K562 (cell line): ENCODE results near the gene TMEM209. TPM values are rescaled to one million over a fixed set of nuclear protein-coding genes. Genes with fewer than 3 reads are reported as not detected.

Experiments
- CTBP1 ChIP-seq: fragments of 450-650 bp; IDR thresholded peaks from 2 replicates; pipeline ENCODE4 v1.6.1; 2016; ENCODE audit warnings: borderline replicate concordance
- ELF1 ChIP-seq: fragments of 200-800 bp; sonication (Bioruptor generic); IDR thresholded peaks from 2 replicates; pipeline ENCODE4 v1.6.1; 2016; ENCODE audit warnings: missing genetic modification characterization, missing compliant biosample characterization
- ELF4 ChIP-seq: fragments of 450-650 bp; formaldehyde crosslinking; IDR thresholded peaks from 2 replicates; pipeline ENCODE4 v1.4.0; 2022; ENCODE audit warnings: missing genetic modification characterization
- FOS ChIP-seq: IDR thresholded peaks from 3 replicates; pipeline ENCODE4 v1.6.1; 2011; ENCODE audit not compliant: insufficient read length; ENCODE audit errors: extremely low read depth
- JUN ChIP-seq, 2 experiments: sonication (generic) in 1 of 2; formaldehyde crosslinking in 1 of 2; IDR thresholded peaks; 2 replicates each; pipeline versions ENCODE4 v1.6.1 to v1.8.0; 2012 to 2022; ENCODE audit warnings: borderline replicate concordance in 2 of 2, mild to moderate bottlenecking in 2 of 2, improper control_type of control experiment in 1 of 2, low read depth in 1 of 2, low read length in 1 of 2, missing genetic modification reagents in 1 of 2
- MECOM ChIP-seq: fragments of 250-450 bp; sonication (Bioruptor Pico); IDR thresholded peaks from 2 replicates; pipeline ENCODE4 v1.8.0; 2022; ENCODE audit warnings: inconsistent platforms
- MYC ChIP-seq, 2 experiments: fragments of 250-450 bp in 1 of 2; sonication (Bioruptor Pico) in 1 of 2; IDR thresholded peaks; 2 replicates each; pipeline versions ENCODE4 v1.5.1 to v1.6.1; 2012 to 2021; ENCODE audit warnings: low read depth in 2 of 2, borderline replicate concordance in 1 of 2, improper control_type of control experiment in 1 of 2, low read length in 1 of 2, mild to moderate bottlenecking in 1 of 2, moderate library complexity in 1 of 2
- MYNN ChIP-seq, 2 experiments: sonication (generic); formaldehyde crosslinking in 1 of 2; IDR thresholded peaks; 2 replicates each; pipeline versions ENCODE4 v1.5.0 to v1.6.1; 2016 to 2020; ENCODE audit warnings: antibody characterized with exemption in 1 of 2, missing genetic modification reagents in 1 of 2
- NCOA1 ChIP-seq: fragments of 450-650 bp; IDR thresholded peaks from 2 replicates; pipeline ENCODE4 v1.6.1; 2016; ENCODE audit warnings: low read depth
- NFATC3 ChIP-seq: fragments of 450-650 bp; IDR thresholded peaks from 2 replicates; pipeline ENCODE4 v1.6.1; 2017; ENCODE audit warnings: mild to moderate bottlenecking
- POLR2A ChIP-seq: fragments of 450-650 bp; conservative IDR thresholded peaks from 2 replicates; pipeline ENCODE4 v1.6.1; 2016
- RBBP5 ChIP-seq: fragments of 200-600 bp; sonication (generic); IDR thresholded peaks from 2 replicates; pipeline ENCODE4 v1.6.1; 2012; ENCODE audit warnings: borderline replicate concordance, mild to moderate bottlenecking, low read length, control low read depth, inconsistent platforms; ENCODE audit not compliant: insufficient read depth, poor library complexity, severe bottlenecking
- SRSF7 ChIP-seq: fragments of 200-400 bp; formaldehyde crosslinking; optimal IDR thresholded peaks from 2 replicates; pipeline ENCODE3; 2017; ENCODE audit warnings: mild to moderate bottlenecking, low read depth, low read length
- polyA plus RNA-seq, 8 experiments: library from polyadenylated mRNA; depleted of rRNA in 4 of 8; stranded (reverse) in 5 of 8; unstranded in 3 of 8; fragments of >200 nt; fragmentation: Nextera tagmentation in 2 of 8; fragmentation: Illumina TruSeq in 1 of 8; extraction: Ambion mirVana in 2 of 8; extraction: Trizol in 1 of 8; gene quantifications; 2 replicates each; pipeline versions ENCODE4 v1.2.1 to v1.2.3, GENCODE V29; 2011 to 2014; ENCODE audit warnings: inconsistent platforms in 1 of 8, missing spikeins in 1 of 8
- total RNA-seq, 7 experiments: library from RNA; depleted of rRNA in 6 of 7; stranded (reverse); fragments of >200 nt in 6 of 7; fragmentation: Illumina TruSeq in 2 of 7; extraction: Trizol in 2 of 7; gene quantifications; 2 replicates each; pipeline versions ENCODE4 v1.2.1 to v1.2.3, GENCODE V29; 2011 to 2021; ENCODE audit warnings: low replicate concordance in 1 of 7
- TF ChIP-seq, protein P1 (sequence below): sonication (generic); formaldehyde crosslinking; IDR thresholded peaks from 2 replicates; pipeline ENCODE4 v1.8.1; 2022; ENCODE audit warnings: missing genetic modification reagents
- TF ChIP-seq, protein P2 (sequence below): sonication (generic); formaldehyde crosslinking; IDR thresholded peaks from 2 replicates; pipeline ENCODE4 v1.8.0; 2022; ENCODE audit warnings: mild to moderate bottlenecking, missing genetic modification reagents
- TF ChIP-seq, protein P3 (sequence below): sonication (generic); formaldehyde crosslinking; IDR thresholded peaks from 2 replicates; pipeline ENCODE4 v1.8.0; 2022; ENCODE audit warnings: mild to moderate bottlenecking, missing genetic modification reagents
- TF ChIP-seq, protein P4 (sequence below): sonication (generic); formaldehyde crosslinking; IDR thresholded peaks from 2 replicates; pipeline ENCODE4 v1.8.1; 2023; ENCODE audit warnings: mild to moderate bottlenecking, missing genetic modification reagents
- TF ChIP-seq, protein P5 (sequence below): fragments of 250-450 bp; sonication (Bioruptor Pico); IDR thresholded peaks from 2 replicates; pipeline ENCODE4 v1.4.0; 2020; ENCODE audit warnings: mild to moderate bottlenecking

Gene TMEM209
- total and polyA plus RNA-seq, 9 of the 15 experiments (the other 6 are each of a cell fraction or from before 2014, with no cell fraction given) = 36.8 to 116 (median 76.6) TPM

DNA sequence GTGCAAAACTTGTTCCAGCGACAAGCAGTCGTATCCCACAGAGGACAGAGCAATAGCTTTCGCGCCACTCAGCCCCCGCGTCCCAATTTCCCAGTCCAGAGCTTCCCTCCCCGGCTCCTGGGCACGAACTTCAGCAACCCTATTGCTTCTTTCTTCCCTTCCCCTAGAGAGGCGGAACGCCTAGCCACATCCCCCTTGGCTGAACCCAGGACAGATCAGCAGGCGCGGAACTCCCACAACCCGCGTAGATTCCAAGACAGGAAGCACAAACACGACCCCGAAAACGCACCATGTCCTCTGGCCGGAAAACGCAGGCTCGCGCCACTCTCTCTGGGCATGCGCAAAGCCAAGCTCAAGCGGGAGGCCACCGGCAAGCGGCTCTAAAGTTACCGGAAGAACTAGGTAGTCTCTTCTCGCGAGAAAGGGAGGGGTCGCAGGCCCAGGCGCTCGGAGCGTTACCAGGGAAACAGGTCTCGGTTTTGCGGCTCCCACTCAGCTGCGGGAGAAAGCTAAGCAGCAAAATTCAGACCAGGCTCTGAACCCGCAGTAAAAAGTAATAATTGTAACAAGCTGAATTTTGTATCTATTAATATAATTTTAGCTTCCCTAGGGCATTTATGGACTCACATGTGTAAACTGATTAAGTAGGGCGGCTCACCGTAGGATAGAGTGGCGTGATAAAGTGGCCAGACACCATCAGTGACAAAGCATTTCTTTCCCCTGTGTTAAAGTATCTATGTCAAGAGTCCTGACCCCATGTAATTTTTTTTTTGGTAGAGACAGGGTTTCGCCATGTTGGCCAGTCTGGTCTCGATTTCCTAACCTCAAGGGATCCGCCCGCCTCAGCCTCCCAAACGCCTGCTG is at the start of gene TMEM209 (continued):
- no peak for TF ChIP-seq FOS
- TF ChIP-seq ELF1 (tag) = peak; percentile 98
- TF ChIP-seq MECOM = peak; percentile 48; the same call in 1 of the 2 replicates
- TF ChIP-seq, protein P1, sequence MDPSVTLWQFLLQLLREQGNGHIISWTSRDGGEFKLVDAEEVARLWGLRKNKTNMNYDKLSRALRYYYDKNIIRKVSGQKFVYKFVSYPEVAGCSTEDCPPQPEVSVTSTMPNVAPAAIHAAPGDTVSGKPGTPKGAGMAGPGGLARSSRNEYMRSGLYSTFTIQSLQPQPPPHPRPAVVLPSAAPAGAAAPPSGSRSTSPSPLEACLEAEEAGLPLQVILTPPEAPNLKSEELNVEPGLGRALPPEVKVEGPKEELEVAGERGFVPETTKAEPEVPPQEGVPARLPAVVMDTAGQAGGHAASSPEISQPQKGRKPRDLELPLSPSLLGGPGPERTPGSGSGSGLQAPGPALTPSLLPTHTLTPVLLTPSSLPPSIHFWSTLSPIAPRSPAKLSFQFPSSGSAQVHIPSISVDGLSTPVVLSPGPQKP (CRISPR knock-in tag) = no peak
- TF ChIP-seq NFATC3 = peak; percentile 14; the same call in 1 of the 2 replicates
- TF ChIP-seq, protein P2, sequence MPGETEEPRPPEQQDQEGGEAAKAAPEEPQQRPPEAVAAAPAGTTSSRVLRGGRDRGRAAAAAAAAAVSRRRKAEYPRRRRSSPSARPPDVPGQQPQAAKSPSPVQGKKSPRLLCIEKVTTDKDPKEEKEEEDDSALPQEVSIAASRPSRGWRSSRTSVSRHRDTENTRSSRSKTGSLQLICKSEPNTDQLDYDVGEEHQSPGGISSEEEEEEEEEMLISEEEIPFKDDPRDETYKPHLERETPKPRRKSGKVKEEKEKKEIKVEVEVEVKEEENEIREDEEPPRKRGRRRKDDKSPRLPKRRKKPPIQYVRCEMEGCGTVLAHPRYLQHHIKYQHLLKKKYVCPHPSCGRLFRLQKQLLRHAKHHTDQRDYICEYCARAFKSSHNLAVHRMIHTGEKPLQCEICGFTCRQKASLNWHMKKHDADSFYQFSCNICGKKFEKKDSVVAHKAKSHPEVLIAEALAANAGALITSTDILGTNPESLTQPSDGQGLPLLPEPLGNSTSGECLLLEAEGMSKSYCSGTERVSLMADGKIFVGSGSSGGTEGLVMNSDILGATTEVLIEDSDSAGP (CRISPR knock-in tag) = no peak
- peak; percentile 99 for TF ChIP-seq POLR2A
- TF ChIP-seq MYC (IDR thresholded peaks at IDR 0.05; ENCODE audit: low read depth, low read length) = peak; percentile 85
- TF ChIP-seq MYC (CRISPR knock-in tag; IDR thresholded peaks at IDR 0.05; ENCODE audit: borderline replicate concordance, low read depth) = no peak; the same call in none of the 2 replicates
- TF ChIP-seq ELF4 (CRISPR knock-in tag) = peak; percentile 37; the same call in 1 of the 2 replicates
- TF ChIP-seq, protein P3, sequence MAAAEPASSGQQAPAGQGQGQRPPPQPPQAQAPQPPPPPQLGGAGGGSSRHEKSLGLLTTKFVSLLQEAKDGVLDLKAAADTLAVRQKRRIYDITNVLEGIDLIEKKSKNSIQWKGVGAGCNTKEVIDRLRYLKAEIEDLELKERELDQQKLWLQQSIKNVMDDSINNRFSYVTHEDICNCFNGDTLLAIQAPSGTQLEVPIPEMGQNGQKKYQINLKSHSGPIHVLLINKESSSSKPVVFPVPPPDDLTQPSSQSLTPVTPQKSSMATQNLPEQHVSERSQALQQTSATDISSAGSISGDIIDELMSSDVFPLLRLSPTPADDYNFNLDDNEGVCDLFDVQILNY (CRISPR knock-in tag) = 0 out of 2 replicates have a peak, but pooled peaks have one; percentile 56
- peak; percentile 9; the same call in 1 of the 2 replicates for TF ChIP-seq JUN (IDR thresholded peaks at IDR 0.05; ENCODE audit: borderline replicate concordance, low read depth, low read length)
- TF ChIP-seq JUN (CRISPR knock-in tag; IDR thresholded peaks at IDR 0.05; ENCODE audit: borderline replicate concordance) = no peak
- peak; percentile 71 for TF ChIP-seq NCOA1
- TF ChIP-seq RBBP5 = peak; percentile 88
- TF ChIP-seq, protein P4, sequence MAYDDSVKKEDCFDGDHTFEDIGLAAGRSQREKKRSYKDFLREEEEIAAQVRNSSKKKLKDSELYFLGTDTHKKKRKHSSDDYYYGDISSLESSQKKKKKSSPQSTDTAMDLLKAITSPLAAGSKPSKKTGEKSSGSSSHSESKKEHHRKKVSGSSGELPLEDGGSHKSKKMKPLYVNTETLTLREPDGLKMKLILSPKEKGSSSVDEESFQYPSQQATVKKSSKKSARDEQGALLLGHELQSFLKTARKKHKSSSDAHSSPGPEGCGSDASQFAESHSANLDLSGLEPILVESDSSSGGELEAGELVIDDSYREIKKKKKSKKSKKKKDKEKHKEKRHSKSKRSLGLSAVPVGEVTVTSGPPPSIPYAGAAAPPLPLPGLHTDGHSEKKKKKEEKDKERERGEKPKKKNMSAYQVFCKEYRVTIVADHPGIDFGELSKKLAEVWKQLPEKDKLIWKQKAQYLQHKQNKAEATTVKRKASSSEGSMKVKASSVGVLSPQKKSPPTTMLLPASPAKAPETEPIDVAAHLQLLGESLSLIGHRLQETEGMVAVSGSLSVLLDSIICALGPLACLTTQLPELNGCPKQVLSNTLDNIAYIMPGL (CRISPR knock-in tag) = peak; percentile 69; the same call in 1 of the 2 replicates
- TF ChIP-seq SRSF7 = no peak
- TF ChIP-seq, protein P5, sequence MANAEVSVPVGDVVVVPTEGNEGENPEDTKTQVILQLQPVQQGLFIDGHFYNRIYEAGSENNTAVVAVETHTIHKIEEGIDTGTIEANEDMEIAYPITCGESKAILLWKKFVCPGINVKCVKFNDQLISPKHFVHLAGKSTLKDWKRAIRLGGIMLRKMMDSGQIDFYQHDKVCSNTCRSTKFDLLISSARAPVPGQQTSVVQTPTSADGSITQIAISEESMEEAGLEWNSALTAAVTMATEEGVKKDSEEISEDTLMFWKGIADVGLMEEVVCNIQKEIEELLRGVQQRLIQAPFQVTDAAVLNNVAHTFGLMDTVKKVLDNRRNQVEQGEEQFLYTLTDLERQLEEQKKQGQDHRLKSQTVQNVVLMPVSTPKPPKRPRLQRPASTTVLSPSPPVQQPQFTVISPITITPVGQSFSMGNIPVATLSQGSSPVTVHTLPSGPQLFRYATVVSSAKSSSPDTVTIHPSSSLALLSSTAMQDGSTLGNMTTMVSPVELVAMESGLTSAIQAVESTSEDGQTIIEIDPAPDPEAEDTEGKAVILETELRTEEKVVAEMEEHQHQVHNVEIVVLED (CRISPR knock-in tag) = no peak; the same call in 1 of the 2 replicates
- 0 out of 2 replicates have a peak, but pooled peaks have one; percentile 42 for TF ChIP-seq MYNN (IDR thresholded peaks at IDR 0.05)
- no peak for TF ChIP-seq MYNN (CRISPR knock-in tag; IDR thresholded peaks at IDR 0.05)
- TF ChIP-seq CTBP1 = no peak; the same call in 1 of the 2 replicates
